Activated naive CD4-positive, alpha-beta T cell treated with anti-CD3 and anti-CD28 coated beads, Interleukin-2, amount 50 U/mL, for 16 hours (primary cell): ENCODE measurements around the gene TSNAX.

ENCODE experiments used
- DNase-seq: peaks from one replicate; pipeline ENCODE4 v3.0.0-alpha.2; 2020

Gene TSNAX

GRCh38 chr1:231603598-231604275 is 75.3 kb downstream of the TSNAX start:
- DNase-seq = no peak

DNA sequence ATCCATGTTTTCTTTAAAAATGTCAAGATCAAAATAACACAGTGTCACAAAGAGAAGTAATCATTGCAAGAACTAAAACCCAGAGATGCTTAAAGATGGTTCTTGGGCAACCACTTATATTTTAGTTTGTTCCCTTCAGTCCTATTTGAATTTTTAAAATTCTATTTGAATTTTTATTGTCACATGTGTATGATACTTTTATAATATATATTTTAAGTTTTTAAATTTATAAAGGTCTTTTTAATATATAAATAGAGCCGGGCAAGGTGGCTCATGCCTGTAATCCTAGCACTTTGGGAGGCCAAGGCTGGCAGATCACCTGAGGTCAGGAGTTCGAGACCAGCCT is 75.8 kb downstream of the TSNAX start:
- no peak for DNase-seq

DNA sequence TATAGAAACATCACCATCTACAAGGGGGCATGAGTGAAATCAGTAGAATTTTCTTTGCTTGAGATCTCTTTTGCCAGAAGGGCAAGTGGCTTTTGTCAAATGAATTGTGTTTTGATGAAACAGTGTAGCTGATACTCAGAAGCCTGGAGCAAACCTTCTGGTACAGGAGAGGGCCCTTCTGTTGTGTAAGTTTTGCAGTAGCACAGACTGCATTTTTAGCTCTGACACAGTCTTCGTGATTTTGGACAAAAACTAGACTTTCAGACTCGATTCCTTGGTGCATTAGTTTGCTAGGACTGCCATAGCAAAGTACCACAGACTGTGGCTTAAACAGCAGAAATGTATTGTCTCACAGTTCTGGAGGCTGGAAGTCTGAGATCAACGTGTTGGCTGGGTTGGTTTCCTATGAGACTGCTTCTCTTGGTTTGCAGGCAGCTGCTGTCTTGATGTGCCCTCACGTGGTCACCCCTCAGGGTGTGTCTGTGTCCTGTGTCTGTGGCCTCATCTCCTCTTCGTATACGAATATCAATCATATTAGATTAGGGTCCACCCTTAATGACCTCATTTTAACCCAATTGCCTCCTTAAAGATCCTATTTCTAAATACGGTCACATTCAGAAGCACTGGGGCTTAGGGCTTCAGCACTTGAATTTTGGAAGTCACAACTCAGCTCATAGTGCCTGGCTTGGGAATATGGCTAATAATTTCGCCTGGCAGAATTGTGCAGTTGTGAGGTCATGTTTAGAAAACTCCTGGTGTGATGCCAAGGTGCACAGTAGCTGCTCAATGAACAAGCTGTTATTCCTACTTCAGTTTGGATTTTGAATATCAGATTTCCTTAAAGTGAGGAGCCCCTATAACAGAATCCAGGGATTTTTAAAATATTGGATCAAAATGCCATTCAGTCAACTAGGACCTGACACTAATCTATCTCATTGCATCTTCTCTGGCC is 77.0 kb downstream of the TSNAX start:
- no peak for DNase-seq

GRCh38 chr1:231606712-231607111 is 78.2 kb downstream of the TSNAX start:
- DNase-seq = no peak

GRCh38 chr1:231610388-231610787 is 81.9 kb downstream of the TSNAX start:
- DNase-seq = no peak

- DNase-seq = no peak
These were observed 82.6 kb downstream of the TSNAX start for GRCh38 chr1:231611111-231611510.

DNA sequence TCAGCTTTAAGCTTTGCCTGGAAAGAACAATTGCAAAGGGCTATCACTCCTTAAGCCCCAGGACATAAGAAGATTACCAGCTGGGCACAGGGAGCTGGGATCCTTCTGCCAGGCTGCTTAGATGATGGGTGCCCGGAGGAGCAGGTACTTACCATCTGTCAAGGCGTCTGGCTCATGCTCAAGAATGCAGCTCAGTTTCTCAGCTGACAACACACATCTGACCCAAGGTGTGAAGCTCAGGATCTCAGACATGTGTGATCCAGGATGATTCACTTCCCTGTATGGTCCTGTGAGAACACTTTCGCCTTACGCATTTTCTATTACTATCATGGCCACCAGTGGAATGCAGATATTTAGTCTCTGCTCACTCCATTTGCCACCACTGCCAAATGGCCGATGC is 83.4 kb downstream of the TSNAX start:
- DNase-seq = no peak

DNA sequence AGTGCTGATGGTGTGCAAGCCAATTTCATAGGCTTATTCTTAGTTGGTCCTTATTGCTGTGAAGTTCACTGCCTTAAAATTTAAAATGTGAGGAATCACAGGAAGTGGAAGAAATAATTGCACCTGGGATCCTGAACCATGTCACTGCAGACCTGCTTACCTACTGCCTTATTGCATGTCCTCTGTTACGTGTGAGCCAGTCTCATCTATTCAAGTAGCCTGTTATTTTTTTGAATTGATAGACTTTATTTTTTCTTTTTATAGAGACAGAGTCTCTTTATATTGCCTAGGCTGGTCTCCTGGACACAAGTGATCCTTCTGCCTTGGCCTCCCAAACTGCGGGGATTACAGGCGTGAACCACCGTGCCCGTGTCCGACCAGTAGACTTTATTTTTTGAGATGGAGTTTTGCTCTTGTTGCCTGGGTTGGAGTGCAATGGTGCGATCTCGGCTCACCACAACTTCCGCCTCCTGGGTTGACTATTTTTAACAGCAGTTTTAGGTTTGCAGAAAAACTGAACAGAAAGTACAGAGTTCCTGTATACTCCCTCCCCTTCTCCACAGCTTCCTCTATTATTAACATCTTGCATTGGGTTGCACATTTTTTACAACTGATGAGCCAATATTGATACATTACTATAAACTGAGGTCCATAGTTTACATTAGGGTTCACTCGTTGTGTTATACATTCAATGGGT is 84.1 kb downstream of the TSNAX start:
- no peak for DNase-seq

- no peak for DNase-seq
These were observed 85.2 kb downstream of the TSNAX start for GRCh38 chr1:231613419-231614349.
